Vagina (tissue), 2 donors: ENCODE data around the gene PPP2R2D.

Source experiments
- CTCF ChIP-seq, 3 experiments: fragments of 450-650 bp in 2 of 3; fragments of 200-600 bp in 1 of 3; sonication (generic) in 1 of 3; IDR thresholded peaks; one replicate each; pipeline ENCODE4 v1.5.1; 2017 to 2019; ENCODE audit warnings: antibody characterized with exemption in 3 of 3, mild to moderate bottlenecking in 2 of 3, moderate library complexity in 2 of 3
- POLR2A ChIP-seq, 2 donors: fragments of 450-650 bp; IDR thresholded peaks; one replicate each; pipeline ENCODE4 v1.6.1; 2017; ENCODE audit warnings: antibody characterized with exemption in 2 of 2, mild to moderate bottlenecking in 2 of 2, moderate library complexity in 2 of 2
- POLR2AphosphoS5 ChIP-seq, 2 donors: sonication (generic); formaldehyde crosslinking; IDR thresholded peaks; one replicate each; pipeline ENCODE4 v1.9.0; 2017; ENCODE audit warnings: antibody characterized with exemption in 2 of 2, mild to moderate bottlenecking in 2 of 2, low read depth in 1 of 2; ENCODE audit not compliant: insufficient read depth in 1 of 2

GRCh38 chr10:131854579-131855335, 46.1 kb upstream of the PPP2R2D start:
- TF ChIP-seq CTCF (IDR thresholded peaks at IDR 0.05) = no peak
- no peak for TF ChIP-seq POLR2AphosphoS5 (IDR thresholded peaks at IDR 0.05; ENCODE audit: insufficient read depth in 1 of 2, low read depth in 1 of 2)
- TF ChIP-seq POLR2A (IDR thresholded peaks at IDR 0.05) = no peak
